Activated CD8-positive, alpha-beta T cell treated with anti-CD3 and anti-CD28 coated beads for 36 hours (primary cell): Measurements from ENCODE around the gene ADAM22. TPM values are rescaled to one million over a fixed set of nuclear protein-coding genes. Genes with fewer than 3 reads are reported as not detected.

Experiments used
- ATAC-seq: fragments of 200-7000 bp; cut with Tn5 transposase; one replicate; pipeline ENCODE4 v1.10.0; 2021; ENCODE audit warnings: mild to moderate bottlenecking, moderate library complexity
- CTCF ChIA-PET: fragments of 350-600 bp; sonication (Branson Sonifier 250); formaldehyde crosslinking; loops from one replicate; lab custom pipeline; 2021; ENCODE audit warnings: antibody characterized with exemption; lab: Charles Lee
- POLR2A ChIA-PET: fragments of 350-600 bp; sonication (Branson Sonifier 250); formaldehyde crosslinking; loops from one replicate; lab custom pipeline; 2021; ENCODE audit warnings: antibody characterized with exemption; lab: Charles Lee
- DNase-seq: peaks from one replicate; pipeline ENCODE4 v3.0.0-alpha.2; 2020
- H3K27ac Mint-ChIP-seq: one replicate; pipeline ENCODE4 v1.8.0; 2021; ENCODE audit warnings: mild to moderate bottlenecking, mixed read lengths
- H3K27me3 Mint-ChIP-seq: one replicate; pipeline ENCODE4 v1.8.0; 2021; ENCODE audit warnings: mixed read lengths
- H3K36me3 Mint-ChIP-seq: one replicate; pipeline ENCODE4 v1.8.0; 2021; ENCODE audit warnings: low read depth, mixed read lengths
- H3K4me1 Mint-ChIP-seq: one replicate; pipeline ENCODE4 v1.8.0; 2021; ENCODE audit warnings: low read depth, mixed read lengths
- H3K4me3 Mint-ChIP-seq: one replicate; pipeline ENCODE4 v1.8.0; 2021; ENCODE audit warnings: mild to moderate bottlenecking, moderate library complexity, mixed read lengths
- H3K9me3 Mint-ChIP-seq: one replicate; pipeline ENCODE4 v1.8.0; 2021; ENCODE audit warnings: mixed read lengths
- CTCF ChIP-seq: fragments of 200-600 bp; IDR thresholded peaks from one replicate; pipeline ENCODE4 v1.8.0; 2022; ENCODE audit warnings: antibody characterized with exemption, mild to moderate bottlenecking
- intact Hi-C: fragments of 100-400 bp; cut with micrococcal nuclease; formaldehyde crosslinking; loops from one replicate; pipeline ENCODE4 v1.10.0; 2022
- total RNA-seq, 2 experiments: library from RNA; stranded (reverse); gene quantifications; one replicate each; pipeline ENCODE4 v1.2.3, GENCODE V29; 2021

ADAM22 gene
- total RNA-seq, 2 experiments from 2014 or later: 2.3 to 3.0 TPM

DNA sequence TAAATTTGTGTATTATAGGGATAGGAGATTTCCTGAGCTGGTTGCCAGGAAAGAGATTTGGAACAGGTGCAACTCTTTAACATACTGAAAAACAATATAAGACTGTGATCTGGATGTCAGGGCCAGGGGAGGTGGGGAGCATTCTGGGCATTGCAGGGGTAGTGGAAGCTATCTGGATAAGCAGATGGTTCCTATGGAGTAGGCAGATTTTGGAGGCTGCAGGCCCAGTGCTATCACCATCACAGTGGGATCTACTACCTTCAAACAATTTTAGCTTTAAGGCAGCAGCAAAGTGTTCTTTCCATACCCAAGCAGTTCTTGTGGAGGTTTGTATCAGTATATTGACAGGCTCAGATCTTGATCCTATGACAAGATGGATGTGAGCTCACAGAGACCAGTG, 71.1 kb downstream of the ADAM22 start:
- no peaks in the 10 kb centered on the region for H3K9me3 Mint-ChIP-seq
- TF ChIP-seq CTCF: no peak
- ChIA-PET POLR2A (no interaction called here), CTCF (no interaction called here)
- no peaks in the 10 kb centered on the region for H3K4me1 Mint-ChIP-seq
- no peak for DNase-seq
- intact Hi-C loops: no loop called here
- no peaks in the 10 kb centered on the region for H3K27me3 Mint-ChIP-seq
- H3K36me3 Mint-ChIP-seq: no peaks in the 10 kb centered on the region
- no peak overlapping the region for H3K27ac Mint-ChIP-seq
- ATAC-seq: no peak
- no peak overlapping the region for H3K4me3 Mint-ChIP-seq

DNA sequence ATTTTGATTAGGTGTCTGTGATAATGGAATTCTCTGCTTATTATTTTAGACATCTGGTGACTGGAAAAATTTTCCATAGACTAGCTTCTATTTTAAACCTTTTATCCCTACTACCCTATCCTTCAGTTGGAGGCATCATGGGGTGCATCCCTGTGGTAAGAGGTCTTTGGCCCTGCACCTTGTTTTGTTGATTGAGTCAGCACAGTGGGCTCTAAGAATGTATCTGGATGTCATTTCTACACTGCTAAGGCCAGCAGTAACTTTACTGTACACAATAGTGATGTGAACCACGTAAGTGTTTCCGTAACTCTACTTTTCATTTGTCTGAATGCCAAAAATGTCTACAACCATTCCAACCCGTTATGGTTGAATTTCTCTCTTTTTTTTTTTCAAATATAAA, 75.6 kb downstream of the ADAM22 start:
- intact Hi-C loops: no loop called here
- DNase-seq (no peak), ATAC-seq (no peak)
- ChIA-PET POLR2A (no interaction called here), CTCF (no interaction called here)
- Mint-ChIP-seq H3K27me3 (no peaks in the 10 kb centered on the region), H3K4me1 (no peaks in the 10 kb centered on the region), H3K9me3 (no peaks in the 10 kb centered on the region), H3K36me3 (no peaks in the 10 kb centered on the region), H3K27ac (no peak overlapping the region), H3K4me3 (no peak overlapping the region)
- TF ChIP-seq CTCF: no peak

DNA sequence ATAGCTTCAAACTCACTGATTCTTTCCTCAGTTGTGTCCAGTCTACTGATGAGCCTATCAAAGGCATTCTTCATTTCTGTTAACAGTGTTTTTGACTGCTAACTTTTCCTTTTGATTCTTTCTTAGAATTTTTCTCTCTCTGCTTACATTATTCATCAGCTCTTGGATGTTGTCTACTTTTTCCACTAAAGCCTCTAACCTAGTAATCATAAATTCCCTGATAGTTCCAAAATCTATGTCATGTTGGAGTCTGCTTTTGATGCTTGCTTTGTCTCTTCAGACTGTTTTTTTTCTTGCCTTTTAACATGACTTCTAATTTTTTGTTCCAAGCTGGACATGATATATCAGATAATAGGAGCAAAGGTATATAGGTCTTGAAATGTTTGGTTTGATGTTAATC, 78.0 kb downstream of the ADAM22 start:
- H3K27me3 Mint-ChIP-seq: no peaks in the 10 kb centered on the region
- ATAC-seq: no peak
- no peak for TF ChIP-seq CTCF

DNA sequence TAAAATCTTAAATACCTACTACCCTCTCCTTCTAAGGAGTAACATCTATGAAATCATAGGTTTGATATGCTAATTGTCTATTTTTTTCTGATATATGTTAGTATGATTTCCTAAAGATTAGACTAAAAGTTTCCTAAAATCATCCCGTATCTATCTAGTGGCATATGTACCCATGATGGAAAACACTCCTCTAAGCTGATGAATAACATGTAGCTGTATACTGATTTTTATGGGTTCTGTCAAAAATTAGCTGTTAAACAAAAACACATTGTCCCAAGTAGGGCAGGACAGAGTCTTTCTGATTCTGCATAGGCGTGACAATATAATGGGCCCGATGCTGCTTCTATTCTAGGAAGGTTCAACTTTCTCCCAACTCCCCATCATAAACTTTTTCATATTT, 79.9 kb downstream of the ADAM22 start:
- Mint-ChIP-seq H3K27me3 (no peaks in the 10 kb centered on the region), H3K36me3 (no peaks in the 10 kb centered on the region), H3K4me3 (no peak overlapping the region), H3K4me1 (no peaks in the 10 kb centered on the region), H3K27ac (no peak overlapping the region), H3K9me3 (no peaks in the 10 kb centered on the region)
- TF ChIP-seq CTCF: no peak
- intact Hi-C loops: no loop called here
- no peak for DNase-seq
- no peak for ATAC-seq
- ChIA-PET CTCF (no interaction called here), POLR2A (no interaction called here)

More for the DNA sequence above, 78.0 kb downstream of the ADAM22 start:
- H3K36me3 Mint-ChIP-seq: no peaks in the 10 kb centered on the region
- CTCF ChIA-PET: no interaction called here
- intact Hi-C loops: no loop called here
- H3K9me3 Mint-ChIP-seq: no peaks in the 10 kb centered on the region
- POLR2A ChIA-PET: no interaction called here
- no peaks in the 10 kb centered on the region for H3K4me1 Mint-ChIP-seq
- no peak overlapping the region for H3K4me3 Mint-ChIP-seq
- DNase-seq: no peak
- no peak overlapping the region for H3K27ac Mint-ChIP-seq

DNA sequence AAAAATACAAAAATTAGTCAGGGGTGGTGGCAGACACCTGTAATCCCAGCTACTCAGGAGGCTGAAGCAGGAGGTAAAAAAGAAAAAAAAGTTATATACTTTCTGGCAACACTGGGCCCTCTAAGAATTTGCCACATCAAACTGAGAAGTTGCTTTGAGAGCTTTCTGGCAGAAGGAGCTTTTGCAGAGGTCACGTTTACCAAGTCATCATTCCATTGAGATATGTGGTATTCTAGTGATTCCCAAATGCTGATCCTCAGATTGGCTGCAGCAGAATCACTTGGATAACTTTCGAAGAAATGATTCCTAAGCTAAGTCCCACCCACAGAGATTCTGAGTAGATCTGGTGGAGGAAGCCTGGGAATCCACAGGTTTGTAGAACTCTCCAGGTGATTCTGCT, 80.5 kb downstream of the ADAM22 start:
- intact Hi-C loops: no loop called here
- no peaks in the 10 kb centered on the region for H3K9me3 Mint-ChIP-seq
- no peaks in the 10 kb centered on the region for H3K36me3 Mint-ChIP-seq
- H3K27me3 Mint-ChIP-seq: no peaks in the 10 kb centered on the region
- TF ChIP-seq CTCF: no peak
- ChIA-PET POLR2A (no interaction called here), CTCF (no interaction called here)
- H3K27ac Mint-ChIP-seq: no peak overlapping the region
- no peak for DNase-seq
- H3K4me1 Mint-ChIP-seq: no peaks in the 10 kb centered on the region
- H3K4me3 Mint-ChIP-seq: no peak overlapping the region
- ATAC-seq: no peak
